ENCODE data around the gene TAAR9.

TAAR9 gene

GRCh38 chr6:132571774-132572173 is 33.7 kb downstream of the TAAR9 start:
- H3K4me1 ChIP-seq (ENCODE audit: control insufficient read depth, insufficient read depth, low read length, poor library complexity, severe bottlenecking): no peaks in the 10 kb centered on the region
- H3K27me3 ChIP-seq (replicated peaks; ENCODE audit: control insufficient read depth, insufficient read depth, low read length, poor library complexity, severe bottlenecking): peaks cover 7% of the 10 kb centered on the region
- H3K27ac ChIP-seq (ENCODE audit: insufficient read depth, low read length, poor library complexity, severe bottlenecking): no peak overlapping the region
- H3K36me3 ChIP-seq (ENCODE audit: control insufficient read depth, insufficient read depth, low read length): no peaks in the 10 kb centered on the region
- no peak overlapping the region for H3K4me3 ChIP-seq (ENCODE audit: insufficient read depth, low read depth, low read length, poor library complexity, severe bottlenecking)
- no peaks in the 10 kb centered on the region for H3K9me3 ChIP-seq (ENCODE audit: control insufficient read depth, low read length)
- DNase-seq: no peak

- Histone ChIP-seq H3K36me3 (ENCODE audit: control insufficient read depth, insufficient read depth, low read length) (no peaks in the 10 kb centered on the region), H3K27ac (ENCODE audit: insufficient read depth, low read length, poor library complexity, severe bottlenecking) (no peak overlapping the region), H3K27me3 (replicated peaks; ENCODE audit: control insufficient read depth, insufficient read depth, low read length, poor library complexity, severe bottlenecking) (no peaks in the 10 kb centered on the region), H3K9me3 (ENCODE audit: control insufficient read depth, low read length) (no peaks in the 10 kb centered on the region), H3K4me3 (ENCODE audit: insufficient read depth, low read depth, low read length, poor library complexity, severe bottlenecking) (no peak overlapping the region), H3K4me1 (ENCODE audit: control insufficient read depth, insufficient read depth, low read length, poor library complexity, severe bottlenecking) (no peaks in the 10 kb centered on the region)
- DNase-seq: no peak
Observed at GRCh38 chr6:132584698-132585097, 46.6 kb downstream of the TAAR9 start.

- H3K36me3 ChIP-seq (ENCODE audit: control insufficient read depth, insufficient read depth, low read length): no peaks in the 10 kb centered on the region
- no peak overlapping the region for H3K4me3 ChIP-seq (ENCODE audit: insufficient read depth, low read depth, low read length, poor library complexity, severe bottlenecking)
- no peaks in the 10 kb centered on the region for H3K27me3 ChIP-seq (replicated peaks; ENCODE audit: control insufficient read depth, insufficient read depth, low read length, poor library complexity, severe bottlenecking)
- no peaks in the 10 kb centered on the region for H3K9me3 ChIP-seq (ENCODE audit: control insufficient read depth, low read length)
- no peak overlapping the region for H3K27ac ChIP-seq (ENCODE audit: insufficient read depth, low read length, poor library complexity, severe bottlenecking)
- no peak for DNase-seq
- no peaks in the 10 kb centered on the region for H3K4me1 ChIP-seq (ENCODE audit: control insufficient read depth, insufficient read depth, low read length, poor library complexity, severe bottlenecking)
Observed at GRCh38 chr6:132587424-132587823, 49.3 kb downstream of the TAAR9 start.

All from effector memory CD4-positive, alpha-beta T cell (primary cell).